Keratinocyte (primary cell): ENCODE data around the gene BAIAP3.

Experiments used
- EZH2 ChIP-seq: IDR thresholded peaks from one replicate; pipeline ENCODE4 v1.6.1; 2012; ENCODE audit warnings: inconsistent platforms, mild to moderate bottlenecking, low read length, moderate library complexity
- TF ChIP-seq, protein P1 (sequence below), 3 experiments: IDR thresholded peaks in 1 of 3; conservative IDR thresholded peaks in 1 of 3; optimal IDR thresholded peaks in 1 of 3; 2 replicates in 2 of 3; 3 replicates in 1 of 3; pipeline versions ENCODE3 to v1.5.1; 2011; ENCODE audit warnings: low read length in 3 of 3, mild to moderate bottlenecking in 3 of 3, moderate library complexity in 2 of 3, control low read depth in 1 of 3, inconsistent platforms in 1 of 3; ENCODE audit not compliant: insufficient read depth in 2 of 3; ENCODE audit errors: extremely low read depth in 1 of 3

GRCh38 chr16:1390239-1390779 lies 56.9 kb downstream of the BAIAP3 start:
- TF ChIP-seq, protein P1, sequence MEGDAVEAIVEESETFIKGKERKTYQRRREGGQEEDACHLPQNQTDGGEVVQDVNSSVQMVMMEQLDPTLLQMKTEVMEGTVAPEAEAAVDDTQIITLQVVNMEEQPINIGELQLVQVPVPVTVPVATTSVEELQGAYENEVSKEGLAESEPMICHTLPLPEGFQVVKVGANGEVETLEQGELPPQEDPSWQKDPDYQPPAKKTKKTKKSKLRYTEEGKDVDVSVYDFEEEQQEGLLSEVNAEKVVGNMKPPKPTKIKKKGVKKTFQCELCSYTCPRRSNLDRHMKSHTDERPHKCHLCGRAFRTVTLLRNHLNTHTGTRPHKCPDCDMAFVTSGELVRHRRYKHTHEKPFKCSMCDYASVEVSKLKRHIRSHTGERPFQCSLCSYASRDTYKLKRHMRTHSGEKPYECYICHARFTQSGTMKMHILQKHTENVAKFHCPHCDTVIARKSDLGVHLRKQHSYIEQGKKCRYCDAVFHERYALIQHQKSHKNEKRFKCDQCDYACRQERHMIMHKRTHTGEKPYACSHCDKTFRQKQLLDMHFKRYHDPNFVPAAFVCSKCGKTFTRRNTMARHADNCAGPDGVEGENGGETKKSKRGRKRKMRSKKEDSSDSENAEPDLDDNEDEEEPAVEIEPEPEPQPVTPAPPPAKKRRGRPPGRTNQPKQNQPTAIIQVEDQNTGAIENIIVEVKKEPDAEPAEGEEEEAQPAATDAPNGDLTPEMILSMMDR (optimal IDR thresholded peaks at IDR 0.05 in 1 of 3, IDR thresholded peaks at IDR 0.05 in 1 of 3, conservative IDR thresholded peaks at IDR 0.05 in 1 of 3; ENCODE audit: extremely low read depth in 1 of 3, insufficient read depth in 2 of 3, low read length in 3 of 3), result no peak
- no peak for TF ChIP-seq EZH2
